ENCODE measurements around the gene ERFE. TPM values are rescaled to one million over a fixed set of nuclear protein-coding genes. Genes with fewer than 3 reads are reported as not detected.
A peak's percentile ranks its signal among the peaks of the same experiment; 100 is the strongest.

ERFE gene
- total RNA-seq, 4 donors from 2014 or later: 0.83 TPM; not detected in 3

- DNase-seq: no peak
- no peaks in the 10 kb centered on the region for H3K9me3 ChIP-seq
- no peak within 1 kb of the TSS for H3K4me3 ChIP-seq
- H3K27me3 ChIP-seq: no peaks in the 10 kb centered on the region
- H3K4me1 ChIP-seq: no peaks in the 10 kb centered on the region
- peak within 1 kb of the TSS in 1 of 2 donors; percentile 34 for H3K27ac ChIP-seq
- intact Hi-C loops (cut with DNase I; ENCODE audit: low total_unique reads): no loop called here
- no peak for TF ChIP-seq CTCF (IDR thresholded peaks at IDR 0.05)
- no peak for TF ChIP-seq POLR2A (IDR thresholded peaks at IDR 0.05)
- no peaks in the 10 kb centered on the region for H3K36me3 ChIP-seq
These were observed 20.2 kb upstream of the ERFE start, which contains the start of gene KLHL30 for GRCh38 chr2:238138331-238139195. TSS of gene KLHL30 (plus strand) at chr2:238138668. CDS start at chr2:238140755, 2,087 bp downstream.

- intact Hi-C loops (cut with DNase I; ENCODE audit: low total_unique reads): no loop called here
- no peak for DNase-seq
- TF ChIP-seq CTCF (IDR thresholded peaks at IDR 0.05) (peak in 3 of 4 experiments; percentile 8 to 20 (median 9)), POLR2A (IDR thresholded peaks at IDR 0.05) (no peak)
- Histone ChIP-seq H3K9me3 (no peaks in the 10 kb centered on the region), H3K4me3 (no peak overlapping the region), H3K4me1 (no peaks in the 10 kb centered on the region), H3K36me3 (no peaks in the 10 kb centered on the region), H3K27ac (no peak overlapping the region), H3K27me3 (no peaks in the 10 kb centered on the region)
These were observed 19.4 kb upstream of the ERFE start for GRCh38 chr2:238139196-238140039.

GRCh38 chr2:238140040-238140439 lies 18.7 kb upstream of the ERFE start:
- no peaks in the 10 kb centered on the region for H3K9me3 ChIP-seq
- DNase-seq: no peak
- TF ChIP-seq POLR2A (IDR thresholded peaks at IDR 0.05): no peak
- TF ChIP-seq CTCF (IDR thresholded peaks at IDR 0.05): no peak
- H3K27me3 ChIP-seq: no peaks in the 10 kb centered on the region
- intact Hi-C loops (cut with DNase I; ENCODE audit: low total_unique reads): no loop called here
- H3K4me3 ChIP-seq: no peak overlapping the region
- H3K27ac ChIP-seq: no peak overlapping the region
- no peaks in the 10 kb centered on the region for H3K4me1 ChIP-seq
- H3K36me3 ChIP-seq: no peaks in the 10 kb centered on the region

- Histone ChIP-seq H3K27me3 (no peaks in the 10 kb centered on the region), H3K36me3 (no peaks in the 10 kb centered on the region), H3K4me3 (no peak overlapping the region), H3K9me3 (no peaks in the 10 kb centered on the region), H3K4me1 (no peaks in the 10 kb centered on the region), H3K27ac (no peak overlapping the region)
- intact Hi-C loops (cut with DNase I; ENCODE audit: low total_unique reads): no loop called here
- DNase-seq: no peak
- no peak for TF ChIP-seq POLR2A (IDR thresholded peaks at IDR 0.05)
- TF ChIP-seq CTCF (IDR thresholded peaks at IDR 0.05): no peak
These were observed 17.8 kb upstream of the ERFE start for GRCh38 chr2:238140721-238141540.
